ENCODE results near the gene SPECC1. TPM values are rescaled to one million over a fixed set of nuclear protein-coding genes. Genes with fewer than 3 reads are reported as not detected.
A peak's percentile ranks its signal among the peaks of the same experiment; 100 is the strongest.

The SPECC1 gene
- total RNA-seq, 1 experiment from 2014 or later = 43.5 TPM

- intact Hi-C loops (cut with micrococcal nuclease) = no loop called here
- Histone ChIP-seq H3K9me2 (ENCODE audit: insufficient read depth) (no peaks in the 10 kb centered on the region), H3K4me2 (ENCODE audit: low read length) (no peak overlapping the region), H3K9ac (ENCODE audit: low read length) (no peak overlapping the region), H4K20me1 (ENCODE audit: insufficient read depth) (no peaks in the 10 kb centered on the region), H3K4me1 (ENCODE audit: control insufficient read depth in 1 of 2, insufficient read depth in 2 of 2, low read length in 2 of 2) (peaks cover 7 to 10% of the 10 kb centered on the region in 2 experiments; a peak in 2 of 4 replicates), H3K36me3 (ENCODE audit: control insufficient read depth in 1 of 2, insufficient read depth in 2 of 2, low read length in 2 of 2) (no peaks in the 10 kb centered on the region), H3K4me3 (replicated peaks in 1 of 2; ENCODE audit: low read depth in 1 of 2, low read length in 2 of 2) (no peak overlapping the region), H2AFZ (ENCODE audit: low read depth, low read length, poor library complexity, severe bottlenecking) (no peak overlapping the region), H3K9me3 (ENCODE audit: control insufficient read depth in 1 of 2, insufficient read depth in 1 of 2, low read depth in 1 of 2, low read length in 2 of 2) (no peaks in the 10 kb centered on the region), H3K27me3 (ENCODE audit: insufficient read depth, low read length) (no peaks in the 10 kb centered on the region), H3K27ac (ENCODE audit: low read depth, low read length) (no peak overlapping the region), H3K79me2 (ENCODE audit: insufficient read depth, low read length) (no peaks in the 10 kb centered on the region)
- TF ChIP-seq YY1 (IDR thresholded peaks at IDR 0.05; ENCODE audit: extremely low read depth, insufficient replicate concordance, low read depth, low read length) = no peak
- TF ChIP-seq ELF1 (IDR thresholded peaks at IDR 0.05; ENCODE audit: borderline replicate concordance, low read depth) = no peak
- TF ChIP-seq ATF3 (IDR thresholded peaks at IDR 0.05) = no peak
- TF ChIP-seq EGR1 (IDR thresholded peaks at IDR 0.05; ENCODE audit: low read depth) = no peak
- TF ChIP-seq EZH2phosphoT487 (IDR thresholded peaks at IDR 0.05; ENCODE audit: borderline replicate concordance) = no peak
- TF ChIP-seq EZH2 (IDR thresholded peaks at IDR 0.05) = no peak
- DNase-seq (ENCODE audit: low read depth, low spot score) (no peak), ATAC-seq (no peak)
- RAD21 ChIA-PET (ENCODE audit: low non-redundant PET in 1 of 2, low total read pairs in 2 of 2, uncharacterized antibody in 2 of 2, unreplicated experiment in 2 of 2) = no interaction called here
- POLR2A ChIA-PET = no interaction called here
- CTCF ChIA-PET = no interaction called here
- no TSS peak for BruUV-seq (replicated peaks)
These were observed 83.9 kb downstream of the SPECC1 start for GRCh38 chr17:20092973-20093626.

GRCh38 chr17:20094777-20095176, 85.6 kb downstream of the SPECC1 start:
- Histone ChIP-seq H3K9me2 (ENCODE audit: insufficient read depth) (no peaks in the 10 kb centered on the region), H3K9ac (ENCODE audit: low read length) (no peak overlapping the region), H3K9me3 (ENCODE audit: control insufficient read depth in 1 of 2, insufficient read depth in 1 of 2, low read depth in 1 of 2, low read length in 2 of 2) (no peaks in the 10 kb centered on the region), H3K79me2 (ENCODE audit: insufficient read depth, low read length) (no peaks in the 10 kb centered on the region), H4K20me1 (ENCODE audit: insufficient read depth) (no peaks in the 10 kb centered on the region), H3K4me1 (ENCODE audit: control insufficient read depth in 1 of 2, insufficient read depth in 2 of 2, low read length in 2 of 2) (peaks cover 7 to 10% of the 10 kb centered on the region in 2 experiments; a peak in 2 of 4 replicates), H3K27me3 (ENCODE audit: insufficient read depth, low read length) (no peaks in the 10 kb centered on the region), H3K4me3 (replicated peaks in 1 of 2; ENCODE audit: low read depth in 1 of 2, low read length in 2 of 2) (0 out of 4 replicates have a peak overlapping the region, but pooled peaks of 1 of the 2 experiments have one; percentile 11), H2AFZ (ENCODE audit: low read depth, low read length, poor library complexity, severe bottlenecking) (peak overlapping the region; percentile 13), H3K36me3 (ENCODE audit: control insufficient read depth in 1 of 2, insufficient read depth in 2 of 2, low read length in 2 of 2) (no peaks in the 10 kb centered on the region), H3K4me2 (ENCODE audit: low read length) (peak overlapping the region; percentile 61), H3K27ac (ENCODE audit: low read depth, low read length) (no peak overlapping the region)
- intact Hi-C loops (cut with micrococcal nuclease) = loop anchor here (5.0 kb wide), 1 partner anchor 87 kb away; the partner anchor contains the start of gene SPECC1
- BruUV-seq (replicated peaks) = no TSS peak
- no peak for TF ChIP-seq EZH2 (IDR thresholded peaks at IDR 0.05)
- no peak for TF ChIP-seq REST (IDR thresholded peaks at IDR 0.05; ENCODE audit: low read depth)
- TF ChIP-seq MAX (IDR thresholded peaks at IDR 0.05) = no peak
- no peak for TF ChIP-seq FOSL1 (IDR thresholded peaks at IDR 0.05; ENCODE audit: low read depth)
- no peak for TF ChIP-seq CEBPB (IDR thresholded peaks at IDR 0.05; ENCODE audit: low read depth)
- TF ChIP-seq JUND (IDR thresholded peaks at IDR 0.05) = no peak
- no peak for TF ChIP-seq SRF (IDR thresholded peaks at IDR 0.05; ENCODE audit: low read depth)
- no peak for TF ChIP-seq POLR2A (IDR thresholded peaks at IDR 0.05; ENCODE audit: borderline replicate concordance, extremely low read depth, insufficient read depth, insufficient read length)
- TF ChIP-seq ZNF274 (IDR thresholded peaks at IDR 0.05; ENCODE audit: low read depth, low read length) = no peak
- no peak for TF ChIP-seq POLR2AphosphoS5 (IDR thresholded peaks at IDR 0.05; ENCODE audit: low read depth, low read length)
- ATAC-seq (no peak), DNase-seq (ENCODE audit: low read depth, low spot score) (no peak)
- CTCF ChIA-PET = interaction anchor here (0.5 to 1.8 kb wide), 5 partner anchors 13 to 234 kb away, joined by 3 to 25 read pairs (median 3); no protein-coding TSS in a partner anchor
- POLR2A ChIA-PET = no interaction called here
- RAD21 ChIA-PET (ENCODE audit: low non-redundant PET in 1 of 2, low total read pairs in 2 of 2, uncharacterized antibody in 2 of 2, unreplicated experiment in 2 of 2) = interaction anchor here in 1 of 2 experiments (0.6 to 0.8 kb wide), 2 partner anchors 85 to 102 kb away, joined by 3 read pairs; no protein-coding TSS in a partner anchor

Measured in HCT116 (cell line).